PC-9 (cell line): ENCODE results near the gene ADAT2. TPM values are rescaled to one million over a fixed set of nuclear protein-coding genes. Genes with fewer than 3 reads are reported as not detected.

Experiments used
- BruUV-seq: library from RNA; stranded (reverse); fragments of 400-500 nt; replicated peaks from 2 replicates; lab custom pipeline; 2021; lab: Mats Ljungman, UMichigan
- CTCF ChIA-PET: fragments of 300-600 bp; sonication (Branson Sonifier 250); formaldehyde crosslinking; loops from one replicate; lab custom pipeline; 2022; ENCODE audit warnings: antibody characterized with exemption; lab: Charles Lee
- POLR2A ChIA-PET: fragments of 300-600 bp; sonication (Branson Sonifier 250); formaldehyde crosslinking; loops from one replicate; lab custom pipeline; 2022; ENCODE audit warnings: antibody characterized with exemption; ENCODE audit not compliant: unreplicated experiment; lab: Charles Lee
- DNase-seq, 2 experiments: peaks; one replicate each; pipeline versions ENCODE4 v3.0.0 to v3.0.0-alpha.2; 2015 to 2022; ENCODE audit warnings: mixed read lengths in 1 of 2
- H2AFZ ChIP-seq: fragments of 200-600 bp; sonication (generic); 2 replicates; pipeline ENCODE4 v1.8.1; 2017; ENCODE audit warnings: antibody characterized with exemption
- H3F3A ChIP-seq: fragments of 200-600 bp; sonication (generic); 2 replicates; pipeline ENCODE4 v1.8.1; 2017; ENCODE audit warnings: antibody characterized with exemption, mild to moderate bottlenecking, low read depth; ENCODE audit not compliant: insufficient read depth
- H3K27ac ChIP-seq: fragments of 200-600 bp; sonication (generic); 2 replicates; pipeline ENCODE4 v1.6.1; 2016; ENCODE audit warnings: mixed run types
- H3K27me3 ChIP-seq: fragments of 200-600 bp; sonication (generic); 2 replicates; pipeline ENCODE4 v1.6.1; 2016; ENCODE audit warnings: low read depth, mixed run types; ENCODE audit not compliant: insufficient read depth
- H3K36me3 ChIP-seq: fragments of 200-600 bp; sonication (generic); 2 replicates; pipeline ENCODE4 v1.6.1; 2016; ENCODE audit warnings: low read depth, mixed run types
- H3K4me1 ChIP-seq: fragments of 200-600 bp; sonication (generic); replicated peaks from 2 replicates; pipeline ENCODE4 v1.6.1; 2016; ENCODE audit warnings: mixed run types; ENCODE audit not compliant: insufficient read depth
- H3K4me2 ChIP-seq: fragments of 200-600 bp; sonication (generic); 2 replicates; pipeline ENCODE4 v1.6.1; 2017; ENCODE audit warnings: mixed run types
- H3K4me3 ChIP-seq: fragments of 200-600 bp; sonication (generic); 2 replicates; pipeline ENCODE4 v1.6.1; 2016; ENCODE audit warnings: mixed run types
- H3K79me2 ChIP-seq: fragments of 200-600 bp; sonication (generic); 2 replicates; pipeline ENCODE4 v1.6.1; 2017; ENCODE audit warnings: low read depth, mixed run types
- H3K9me2 ChIP-seq: fragments of 200-600 bp; sonication (generic); 2 replicates; pipeline ENCODE4 v1.8.1; 2017; ENCODE audit warnings: mild to moderate bottlenecking; ENCODE audit not compliant: insufficient read depth
- H3K9me3 ChIP-seq: fragments of 200-600 bp; sonication (generic); 2 replicates; pipeline ENCODE4 v1.8.1; 2016; ENCODE audit warnings: low read depth; ENCODE audit not compliant: insufficient read depth
- H4K20me1 ChIP-seq: fragments of 200-600 bp; sonication (generic); 2 replicates; pipeline ENCODE4 v1.8.1; 2017; ENCODE audit not compliant: insufficient read depth
- CTCF ChIP-seq: fragments of 200-600 bp; sonication (generic); conservative IDR thresholded peaks from 2 replicates; pipeline ENCODE4 v1.6.1; 2017; ENCODE audit warnings: mixed run types, antibody characterized with exemption, mild to moderate bottlenecking, moderate library complexity
- EZH2 ChIP-seq: fragments of 200-600 bp; sonication (generic); IDR thresholded peaks from 2 replicates; pipeline ENCODE4 v1.8.0; 2017; ENCODE audit warnings: antibody characterized with exemption, low read depth
- intact Hi-C: fragments of 100-400 bp; cut with micrococcal nuclease; formaldehyde crosslinking; loops from one replicate; pipeline ENCODE4 v1.10.0; 2022; ENCODE audit not compliant: unreplicated experiment
- total RNA-seq: library from RNA; stranded (reverse); gene quantifications from 2 replicates; pipeline ENCODE4 v1.2.3, GENCODE V29; 2021

ADAT2 gene
- total RNA-seq, 1 experiment from 2014 or later: 5.5 TPM

- intact Hi-C loops: loop anchor here (1.0 to 2.0 kb wide), 4 partner anchors 29 to 451 kb away; partner anchors contain the start of gene AIG1
- Histone ChIP-seq H3K36me3 (no peaks in the 10 kb centered on the region), H3F3A (peaks cover 36% of the 10 kb centered on the region), H4K20me1 (no peaks in the 10 kb centered on the region), H3K4me1 (peaks cover 70% of the 10 kb centered on the region), H3K4me3 (no peak overlapping the region), H3K27me3 (no peaks in the 10 kb centered on the region), H3K79me2 (no peaks in the 10 kb centered on the region), H3K27ac (peak overlapping the region; percentile 90), H3K4me2 (peak overlapping the region; percentile 66), H3K9me3 (no peaks in the 10 kb centered on the region; the same call in 1 of the 2 replicates), H3K9me2 (no peaks in the 10 kb centered on the region), H2AFZ (0 out of 2 replicates have a peak overlapping the region, but pooled peaks have one; percentile 50)
- peak; percentile 91 to 98 for DNase-seq
- TSS peak; percentile 81 for BruUV-seq
- no peak for TF ChIP-seq CTCF
- no peak for TF ChIP-seq EZH2
- POLR2A ChIA-PET: interaction anchor here (0.6 to 0.7 kb wide), 5 partner anchors 30 to 1003 kb away, joined by 3 to 10 read pairs (median 5); no protein-coding TSS in a partner anchor
- CTCF ChIA-PET: interaction anchor here (0.6 kb wide), 1 partner anchor 62 kb away, joined by 5 read pairs; no protein-coding TSS in a partner anchor
Measured at GRCh38 chr6:143397227-143398222, 53.0 kb downstream of the ADAT2 start.

- Histone ChIP-seq H3K4me3 (no peak overlapping the region), H3K9me2 (no peaks in the 10 kb centered on the region), H3K27ac (peak overlapping the region; percentile 90), H3F3A (peaks cover 32% of the 10 kb centered on the region), H3K79me2 (no peaks in the 10 kb centered on the region), H4K20me1 (no peaks in the 10 kb centered on the region), H3K4me1 (peaks cover 63% of the 10 kb centered on the region), H3K27me3 (no peaks in the 10 kb centered on the region), H2AFZ (peak overlapping the region; percentile 50; the same call in 1 of the 2 replicates), H3K9me3 (no peaks in the 10 kb centered on the region), H3K4me2 (peak overlapping the region; percentile 66), H3K36me3 (no peaks in the 10 kb centered on the region)
- ChIA-PET POLR2A (interaction anchor here (0.6 to 0.7 kb wide), 2 partner anchors 333 to 543 kb away, joined by 3 read pairs; no protein-coding TSS in a partner anchor), CTCF (no interaction called here)
- intact Hi-C loops: loop anchor here (1.0 to 2.0 kb wide), 4 partner anchors 30 to 450 kb away; partner anchors contain the start of gene AIG1
- no peak for DNase-seq
- no TSS peak for BruUV-seq
- no peak for TF ChIP-seq CTCF
- no peak for TF ChIP-seq EZH2
Measured at GRCh38 chr6:143396497-143397226, 53.8 kb downstream of the ADAT2 start.

- no peak for DNase-seq
- H3K79me2 ChIP-seq: no peaks in the 10 kb centered on the region
- no peaks in the 10 kb centered on the region for H4K20me1 ChIP-seq
- H2AFZ ChIP-seq: no peak overlapping the region
- H3K4me2 ChIP-seq: peak overlapping the region; percentile 66; the same call in 1 of the 2 replicates
- H3K36me3 ChIP-seq: no peaks in the 10 kb centered on the region
- H3K9me2 ChIP-seq: no peaks in the 10 kb centered on the region
- H3K27ac ChIP-seq: peak overlapping the region; percentile 90
- peaks cover 54% of the 10 kb centered on the region for H3K4me1 ChIP-seq
- no peak for TF ChIP-seq CTCF
- TF ChIP-seq EZH2: no peak
- CTCF ChIA-PET: no interaction called here
- no peak overlapping the region for H3K4me3 ChIP-seq
- no peaks in the 10 kb centered on the region for H3K27me3 ChIP-seq
- intact Hi-C loops: loop anchor here (2.0 kb wide), 1 partner anchor 31 kb away; no protein-coding TSS in a partner anchor
- H3K9me3 ChIP-seq: no peaks in the 10 kb centered on the region
- peaks cover 29% of the 10 kb centered on the region for H3F3A ChIP-seq
- BruUV-seq: no TSS peak
- POLR2A ChIA-PET: no interaction called here
Measured at GRCh38 chr6:143395699-143396098, 54.8 kb downstream of the ADAT2 start.
